NCI-H2171 treated with DMSO at 0.1 percent for 48 hours (cell line): ENCODE results near the gene MS4A18.
A peak's percentile ranks its signal among the peaks of the same experiment; 100 is the strongest.
"Not testable (repeated sequence)": the region's sequence is repeated elsewhere in the genome, so short reads cannot be mapped to it uniquely, and the experiment has no call there.

Experiments
- DNase-seq: peaks from one replicate; lab custom pipeline; 2025; lab: John Stamatoyannopoulos, UW

The MS4A18 gene

DNA sequence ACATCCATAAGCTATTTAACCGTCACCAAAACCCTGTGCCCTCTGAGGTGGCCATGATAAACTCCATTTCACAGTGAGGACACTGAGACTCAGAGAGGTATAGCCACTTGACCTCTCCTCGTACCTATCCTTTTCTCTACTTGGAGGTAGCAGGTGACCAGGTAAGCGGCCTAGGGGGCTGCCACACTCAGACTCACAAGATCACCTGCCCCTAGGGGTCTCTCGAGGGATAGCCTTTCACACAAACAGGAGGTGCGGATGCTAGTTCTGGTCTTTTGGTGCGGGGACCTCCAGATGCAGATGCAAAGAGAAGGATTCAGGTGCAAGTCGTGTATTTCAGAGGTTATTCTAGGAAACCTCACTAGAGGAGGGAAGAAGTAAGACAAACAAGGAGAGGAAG is 14.6 kb downstream of the MS4A18 start:
- DNase-seq: no peak

DNA sequence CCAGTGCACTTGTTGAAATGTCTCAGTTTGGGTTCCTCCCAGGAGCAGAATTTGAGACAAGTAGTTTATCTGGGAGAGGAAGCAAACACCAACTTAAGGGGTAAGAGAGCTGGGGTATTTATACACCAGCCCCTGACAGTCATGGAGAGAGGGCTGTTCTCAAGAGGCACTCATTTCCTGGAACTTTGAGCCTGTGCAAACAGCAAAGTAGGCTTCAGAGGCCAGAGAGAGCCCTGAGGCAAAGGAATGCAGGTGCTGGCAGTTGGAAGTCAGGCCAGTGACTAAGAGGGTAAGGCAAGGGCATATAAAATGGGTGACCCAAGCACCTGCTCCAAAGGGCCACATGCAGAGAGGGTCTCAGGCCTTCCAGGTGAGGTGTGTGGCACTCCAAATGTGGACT is 16.1 kb downstream of the MS4A18 start:
- DNase-seq: no peak

DNA sequence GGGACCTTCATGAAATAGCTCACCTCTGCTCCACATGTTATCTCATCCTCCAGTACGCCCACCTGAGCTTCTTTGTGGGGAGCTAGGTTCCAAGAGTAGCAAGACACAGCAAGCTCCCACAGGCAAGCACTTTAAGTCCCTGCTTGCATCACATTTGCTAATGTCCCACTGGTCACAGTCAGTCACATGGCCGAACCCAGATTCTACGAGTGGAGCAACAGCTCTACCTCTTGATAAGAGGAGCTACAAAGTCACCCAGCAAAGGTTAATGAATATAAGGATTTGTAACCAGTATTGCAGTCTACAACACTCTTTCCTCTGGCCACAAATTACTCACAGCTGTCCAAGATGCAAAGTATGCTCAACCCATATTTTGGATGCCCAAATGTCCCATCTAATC is 16.9 kb downstream of the MS4A18 start:
- DNase-seq: no peak

DNA sequence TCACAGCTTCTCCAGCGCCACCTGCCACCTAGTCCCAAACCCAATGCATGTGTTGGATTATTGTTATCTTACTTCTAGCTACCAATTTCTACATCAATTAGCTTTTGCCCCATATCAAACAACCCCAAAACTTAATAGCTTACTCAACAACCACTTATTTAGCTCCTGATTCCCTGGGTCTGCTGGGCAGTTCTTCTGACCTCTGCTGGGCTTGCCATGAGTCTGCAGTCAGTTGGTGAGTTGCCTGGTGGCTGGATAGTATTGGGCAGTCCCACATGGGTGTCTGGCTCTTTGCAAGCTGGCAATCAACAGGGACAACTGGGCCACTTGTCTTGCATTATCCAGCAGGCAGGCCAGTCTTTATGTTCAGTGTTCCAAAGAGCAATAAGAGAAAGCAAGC is 18.5 kb downstream of the MS4A18 start:
- DNase-seq: no peak

DNA sequence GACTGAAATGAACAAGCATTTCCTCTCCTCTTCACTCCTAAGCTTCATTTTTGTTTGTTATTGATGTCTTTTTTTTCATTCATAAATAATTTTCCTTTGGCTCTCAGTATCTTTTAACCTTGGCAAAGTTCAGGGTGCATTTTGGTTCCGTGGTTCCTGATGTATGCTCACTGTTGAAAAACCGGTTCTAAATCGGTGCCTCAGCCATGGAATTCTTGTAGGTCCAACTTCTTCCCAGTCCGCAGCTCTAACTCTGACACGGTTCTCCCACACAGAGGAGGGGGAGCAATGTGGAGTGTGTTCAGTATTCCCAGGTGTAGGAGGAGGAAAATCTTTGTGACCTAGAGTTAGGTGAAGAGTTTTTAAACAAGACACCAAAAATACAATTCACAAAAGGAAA is 19.6 kb downstream of the MS4A18 start:
- no peak for DNase-seq

DNA sequence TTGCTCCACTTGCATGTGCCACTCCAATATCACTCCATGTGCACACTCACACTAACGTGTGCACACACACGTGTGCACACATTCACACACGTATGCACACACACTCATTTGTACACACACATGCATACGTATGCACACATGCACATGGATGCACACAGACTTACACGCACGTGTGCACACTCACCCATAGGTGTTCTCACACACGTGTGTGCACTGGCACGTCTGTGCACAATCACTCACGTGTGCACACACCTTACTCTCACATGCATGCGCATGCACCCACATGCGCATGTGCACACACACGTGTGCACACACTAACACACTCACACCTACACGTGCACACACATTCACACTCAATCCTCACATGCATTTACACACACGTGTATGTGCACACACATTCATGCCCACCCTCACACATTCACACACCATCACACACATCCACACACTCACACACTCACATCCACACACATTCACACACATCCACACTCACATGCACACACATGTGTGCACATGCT is 22.9 kb downstream of the MS4A18 start:
- no peak for DNase-seq

DNA sequence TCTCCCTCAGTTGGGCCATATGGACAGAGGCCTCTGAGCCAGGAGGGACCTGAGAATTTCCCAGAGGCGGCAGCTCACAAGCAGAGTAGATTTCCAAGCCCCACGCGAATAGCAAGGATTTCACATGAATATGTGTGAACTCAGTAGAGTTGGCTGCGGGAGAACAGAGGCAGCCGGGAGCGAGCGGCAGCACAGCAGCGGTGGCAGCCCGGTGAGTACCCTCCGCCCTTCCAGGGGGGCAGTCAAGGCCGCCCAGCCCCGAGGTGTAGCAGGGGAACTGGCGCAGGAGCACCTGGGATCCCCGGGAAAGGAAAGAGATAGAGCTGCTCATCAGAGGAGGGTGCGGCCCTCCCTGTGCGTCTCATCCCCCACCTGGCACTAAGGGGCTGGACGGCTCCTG is 23.7 kb downstream of the MS4A18 start:
- no peak for DNase-seq

DNA sequence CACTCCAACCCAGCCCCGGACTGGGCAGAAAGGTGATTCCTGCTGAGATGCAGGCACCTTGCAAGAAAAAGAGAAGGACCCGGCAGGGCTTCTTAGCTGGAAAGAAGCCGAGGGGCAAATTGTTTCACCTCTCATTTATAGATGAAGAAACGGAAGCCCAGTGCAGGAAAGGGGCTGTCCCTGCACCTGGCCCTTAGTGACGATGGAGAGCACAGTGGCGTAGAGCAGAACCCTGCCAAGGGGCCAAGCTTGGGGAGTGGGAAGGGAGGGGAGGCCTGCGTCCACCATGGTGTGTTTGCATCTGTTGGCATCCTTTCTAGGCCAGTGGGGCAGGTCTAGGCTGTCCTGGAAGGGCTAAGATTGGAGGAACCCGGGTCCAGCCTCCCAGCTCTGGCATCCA is 24.3 kb downstream of the MS4A18 start:
- no peak for DNase-seq

DNA sequence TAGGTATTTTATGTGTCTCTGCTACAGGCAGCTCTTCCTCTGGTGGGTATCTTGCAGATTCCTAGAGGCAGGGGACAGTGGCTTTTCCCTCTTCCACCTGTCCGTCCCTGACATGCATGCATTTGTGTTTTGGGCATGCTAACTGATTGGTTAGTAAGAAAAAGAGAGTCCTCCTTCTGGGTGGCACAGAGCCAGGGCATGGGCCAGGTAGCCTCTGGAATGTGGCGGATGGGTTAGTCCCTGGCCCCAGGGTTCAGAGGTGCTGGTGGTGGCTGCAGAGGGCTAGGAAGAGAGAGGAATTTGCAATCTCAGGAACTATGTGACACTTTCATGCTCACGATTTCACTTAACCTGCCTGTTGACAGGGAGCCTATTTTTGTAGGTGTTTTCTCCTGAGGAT is 26.4 kb downstream of the MS4A18 start:
- DNase-seq: no peak

DNA sequence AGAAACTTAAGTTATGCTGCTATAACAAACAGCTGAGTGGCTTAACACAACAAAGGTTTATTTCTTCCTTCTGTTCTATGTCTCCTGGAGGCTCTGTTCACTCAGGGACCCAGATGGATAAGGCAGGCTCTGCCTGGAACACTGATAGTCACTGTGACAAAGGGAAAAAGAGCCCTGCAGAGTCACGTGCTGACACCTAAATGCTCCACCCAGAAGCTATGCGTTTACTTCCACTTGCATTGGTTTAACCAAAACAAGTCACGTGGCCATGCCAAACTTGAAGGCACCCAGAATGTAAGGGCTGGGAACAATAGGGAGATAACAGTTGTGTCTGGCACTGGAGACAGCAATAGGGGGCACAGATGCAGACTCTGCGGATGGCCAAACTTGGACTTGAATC is 28.8 kb downstream of the MS4A18 start:
- peak; percentile 7 for DNase-seq

DNA sequence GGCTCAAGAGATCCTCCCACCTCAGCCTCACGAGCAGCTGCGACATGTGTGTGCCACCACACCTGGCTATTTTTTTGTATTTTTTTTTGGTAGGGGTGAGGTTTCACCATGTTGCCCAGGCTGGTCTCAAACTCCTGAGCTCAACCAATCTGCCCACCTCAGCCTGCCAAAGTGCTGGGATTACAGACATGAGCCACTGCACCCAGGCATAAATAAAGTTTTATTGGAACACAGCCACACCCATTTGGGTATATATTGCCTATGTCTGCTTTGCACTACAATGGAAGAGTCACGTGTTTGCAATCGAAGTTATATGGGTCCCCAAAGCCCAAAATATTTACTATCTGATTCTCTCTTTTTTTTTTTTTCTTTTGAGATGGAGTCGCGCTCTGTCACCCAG is 30.4 kb downstream of the MS4A18 start:
- DNase-seq: no peak

DNA sequence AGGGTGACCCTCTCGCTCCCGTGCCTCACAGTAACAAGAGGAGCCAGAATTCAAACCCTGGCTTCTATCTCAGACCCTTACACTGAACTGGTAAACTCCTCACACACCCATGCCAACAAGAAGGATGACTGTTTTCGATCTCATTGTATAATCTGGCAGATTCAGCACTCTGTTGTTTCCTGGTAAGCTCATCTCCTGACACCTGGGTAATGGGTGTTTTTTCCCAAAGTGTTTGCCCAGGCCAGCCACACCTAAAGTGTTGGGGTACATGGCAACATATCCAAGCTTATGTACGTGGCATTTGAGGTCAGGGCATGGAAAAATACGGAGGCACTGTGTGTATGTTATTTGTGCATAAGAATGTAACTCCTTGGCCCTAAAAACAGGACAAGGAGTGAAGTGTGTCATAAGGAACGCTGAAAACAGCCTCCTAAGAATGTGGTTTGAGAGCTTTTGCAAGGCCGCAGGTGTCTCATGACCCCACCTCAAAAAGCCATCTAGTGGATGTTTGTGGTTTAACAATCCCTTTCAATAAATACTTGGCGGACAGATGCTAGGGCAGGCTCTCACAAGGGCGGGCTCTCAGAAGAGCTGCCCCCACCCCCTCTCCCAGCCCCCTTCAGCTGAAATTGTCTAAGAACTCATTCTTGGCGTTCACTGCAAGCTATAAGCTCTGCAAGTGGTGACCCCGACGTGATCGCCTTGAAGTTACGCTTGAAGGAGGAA is 31.9 kb downstream of the MS4A18 start, which contains the start of gene MS4A15:
TSS of gene MS4A15 (plus strand) at position 561 of the 726 bp plus-strand sequence. CDS start 6,867 bp downstream, outside the sequence.
- peak; percentile 38 for DNase-seq

DNA sequence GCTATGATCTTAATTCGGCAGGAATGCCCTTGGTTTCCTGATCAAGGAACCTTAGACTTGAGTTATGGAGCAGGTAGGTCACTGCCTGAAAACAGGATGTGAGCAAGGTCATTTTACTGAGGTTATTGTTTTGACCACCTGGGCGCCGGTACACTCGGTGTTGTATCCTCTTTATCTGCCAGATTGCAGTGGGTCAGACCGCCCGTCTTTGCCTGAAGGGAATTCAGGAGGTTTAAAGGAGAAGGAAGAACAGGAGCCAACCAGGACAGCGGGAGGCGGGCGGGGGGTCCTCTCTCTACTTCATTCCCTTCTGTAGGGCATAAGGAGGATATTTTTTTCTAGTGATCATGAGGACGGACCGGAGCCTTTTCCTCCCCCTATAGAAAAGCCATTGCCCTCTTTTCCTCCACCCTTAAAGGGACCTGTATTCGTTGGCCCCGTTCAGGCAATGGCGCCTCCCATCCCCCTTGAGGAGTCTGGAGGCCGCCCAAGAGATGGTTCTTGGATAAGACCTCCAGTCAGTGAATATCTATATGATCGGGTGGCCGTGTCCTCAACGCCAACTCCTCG is 32.8 kb downstream of the MS4A18 start:
- no peak for DNase-seq

DNA sequence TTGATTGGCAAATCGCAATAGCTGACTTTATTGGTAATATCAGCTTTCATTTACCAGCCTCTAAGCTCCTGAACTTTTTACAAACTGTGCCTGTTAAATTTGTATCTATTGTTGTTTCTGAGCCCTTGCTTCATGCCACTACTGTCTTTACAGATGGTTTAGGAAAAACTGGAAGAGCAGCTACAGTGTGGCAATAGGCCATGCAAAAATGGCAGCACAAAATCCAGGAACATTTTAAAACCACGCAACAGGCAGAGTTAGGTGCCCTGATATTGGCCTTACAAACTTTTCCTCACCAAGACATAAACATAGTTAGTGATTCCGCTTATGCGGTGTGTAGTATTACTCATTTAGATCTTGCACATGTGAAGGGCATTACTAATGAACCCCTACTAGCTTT is 34.2 kb downstream of the MS4A18 start:
- DNase-seq: not testable (repeated sequence)

DNA sequence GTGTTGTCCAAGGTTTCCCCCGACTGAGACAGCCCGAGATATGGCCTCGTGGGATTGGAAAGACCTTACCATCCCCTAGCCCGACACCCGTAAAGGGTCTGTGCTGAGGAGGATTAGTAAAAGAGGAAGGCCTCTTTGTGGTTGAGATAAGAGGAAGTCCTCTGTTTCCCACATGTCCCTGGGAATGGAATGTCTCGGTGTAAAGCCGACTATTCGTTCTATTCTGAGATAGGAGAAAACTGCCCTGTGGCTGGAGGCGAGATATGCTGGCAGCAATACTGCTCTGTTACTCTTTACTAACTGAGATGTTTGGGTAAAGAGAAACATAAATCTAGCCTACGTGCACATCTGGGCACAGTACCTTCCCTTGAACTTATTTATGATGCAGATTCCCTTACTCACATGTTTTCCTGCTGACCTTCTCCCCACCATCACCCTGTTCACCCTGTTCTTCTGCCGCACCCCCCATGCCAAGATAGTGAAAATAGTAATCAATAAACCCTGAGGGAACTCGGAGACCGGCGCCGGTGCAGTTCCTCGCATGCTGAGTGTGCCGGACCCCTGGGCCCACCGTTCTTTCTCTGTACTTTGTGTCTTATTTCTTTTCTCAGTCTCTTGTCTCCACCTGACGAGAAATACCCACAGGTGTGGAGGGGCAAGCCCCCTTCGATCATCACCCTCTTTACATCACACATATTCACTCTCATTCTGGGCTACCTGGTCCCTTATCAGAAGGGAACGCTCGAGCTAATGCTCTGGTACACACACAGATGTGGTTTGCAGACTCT is 35.1 kb downstream of the MS4A18 start:
- DNase-seq: not testable (repeated sequence)

DNA sequence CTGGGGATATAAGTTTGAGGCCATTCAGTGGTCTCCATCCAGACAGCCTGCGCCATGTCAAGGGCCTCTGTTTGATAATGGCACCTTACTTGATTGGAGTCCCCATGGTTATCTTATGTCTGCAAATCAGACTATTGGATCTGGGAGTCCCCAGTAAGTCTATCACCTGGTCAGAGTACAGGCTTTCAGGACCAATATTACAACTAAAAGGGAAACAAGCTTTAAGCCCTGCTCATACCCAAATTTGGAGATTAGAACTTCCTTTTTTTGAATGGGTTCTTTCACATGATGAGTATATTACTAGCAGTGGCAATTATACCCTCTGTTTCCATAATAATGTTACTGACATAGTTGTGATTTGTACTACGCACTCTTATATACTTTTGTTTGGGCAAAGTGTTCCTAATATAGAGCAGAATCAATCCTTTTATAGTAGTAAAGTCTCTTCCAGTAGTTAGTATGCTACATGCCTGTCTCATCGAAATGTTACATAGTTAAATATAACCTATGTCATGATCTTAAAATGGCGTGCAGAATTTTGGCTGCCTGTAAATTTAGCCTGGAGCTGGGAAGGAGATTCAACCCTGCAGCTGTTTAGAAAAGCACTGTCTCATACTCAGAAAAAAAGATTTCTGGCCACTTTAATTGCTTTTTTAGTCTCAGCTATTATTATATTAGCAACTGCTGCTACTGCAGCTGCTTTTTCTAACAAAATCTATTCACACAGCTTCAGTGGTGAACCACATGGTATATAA is 37.1 kb downstream of the MS4A18 start:
- DNase-seq: no peak

DNA sequence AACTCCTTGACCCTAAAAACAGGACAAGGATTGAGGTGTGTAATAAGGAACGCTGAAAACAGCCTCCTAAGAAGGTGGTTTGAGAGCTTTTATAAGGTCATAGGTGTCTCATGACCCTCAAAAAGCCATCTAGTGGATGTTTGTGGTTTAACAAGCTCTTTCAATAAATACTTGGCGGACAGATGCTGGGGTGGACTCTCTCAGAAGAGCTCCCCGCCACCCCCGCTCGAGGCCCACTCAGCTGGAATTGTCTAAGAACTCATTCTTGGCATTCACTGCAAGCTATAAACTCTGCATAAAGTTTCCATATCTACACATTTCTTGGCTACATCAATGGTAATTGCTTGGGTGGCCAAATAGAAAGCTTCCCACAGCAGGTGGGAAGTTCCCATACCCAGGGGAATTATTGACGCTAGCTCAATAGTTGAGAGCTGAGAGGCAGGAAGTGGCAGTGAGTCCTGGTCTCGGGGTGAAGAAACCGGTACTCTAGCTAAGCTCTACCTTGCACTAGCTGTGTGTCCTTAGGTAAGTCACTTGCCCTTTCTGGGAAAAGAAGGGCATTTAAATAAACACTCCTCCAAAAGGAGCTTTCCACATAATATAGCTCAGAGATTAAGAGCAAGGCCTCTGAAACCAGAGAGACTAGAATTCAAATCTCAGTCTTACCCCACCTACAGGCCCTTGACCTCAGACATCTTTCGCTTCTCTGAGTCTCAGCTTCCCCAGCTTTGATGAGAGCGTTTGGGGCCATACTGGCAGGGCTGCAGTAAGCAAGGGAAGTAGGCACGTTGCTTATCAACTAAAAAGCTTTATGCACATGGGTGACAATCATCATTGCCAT is 38.6 kb downstream of the MS4A18 start:
- DNase-seq: no peak

DNA sequence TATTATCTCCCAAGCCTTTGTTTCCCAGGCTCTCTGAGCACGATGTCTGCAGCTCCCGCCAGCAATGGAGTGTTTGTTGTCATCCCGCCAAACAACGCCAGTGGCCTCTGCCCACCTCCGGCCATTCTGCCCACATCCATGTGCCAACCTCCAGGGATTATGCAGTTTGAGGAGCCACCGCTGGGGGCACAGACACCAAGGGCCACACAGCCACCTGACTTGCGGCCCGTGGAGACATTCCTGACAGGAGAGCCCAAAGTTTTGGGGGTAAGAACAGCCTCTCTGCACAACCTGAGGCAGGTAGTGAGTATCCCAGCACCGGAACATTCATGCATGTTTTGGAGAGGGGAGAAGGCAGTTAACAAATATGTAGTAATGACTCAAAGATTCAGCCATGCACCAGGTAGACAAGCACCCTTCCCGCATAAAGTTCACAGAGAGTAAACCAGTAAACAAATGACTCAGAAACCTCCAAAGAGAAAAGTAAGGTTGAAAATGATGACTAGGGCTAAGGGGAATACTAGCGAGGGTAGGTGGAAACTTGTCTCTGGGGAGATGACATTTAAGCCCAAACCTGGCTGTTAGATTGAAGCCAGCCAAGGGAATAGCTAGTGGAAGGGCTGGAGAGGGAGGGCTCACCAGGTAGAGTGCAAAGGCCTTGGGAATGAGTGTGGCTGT is 39.3 kb downstream of the MS4A18 start:
- no peak for DNase-seq

DNA sequence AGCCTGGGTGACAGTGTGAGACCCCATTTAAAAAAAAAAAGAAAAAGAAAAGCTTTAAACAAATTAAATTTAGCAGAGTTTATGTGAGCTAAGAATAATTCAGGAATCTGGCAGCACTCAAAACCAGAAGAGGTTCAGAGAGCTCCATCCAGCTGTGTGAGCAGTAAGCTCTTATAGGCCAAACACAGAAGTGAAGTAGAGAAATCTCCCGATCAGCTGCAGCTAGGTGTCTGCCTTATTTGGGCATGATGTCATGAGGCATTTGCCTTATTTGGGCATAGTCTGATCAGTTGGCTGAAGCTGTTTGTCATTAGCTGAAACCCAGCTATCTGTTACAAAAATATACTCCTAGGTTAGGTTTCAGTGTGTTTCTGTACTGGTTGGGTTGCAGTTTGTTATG is 40.4 kb downstream of the MS4A18 start:
- peak; percentile 14 for DNase-seq

DNA sequence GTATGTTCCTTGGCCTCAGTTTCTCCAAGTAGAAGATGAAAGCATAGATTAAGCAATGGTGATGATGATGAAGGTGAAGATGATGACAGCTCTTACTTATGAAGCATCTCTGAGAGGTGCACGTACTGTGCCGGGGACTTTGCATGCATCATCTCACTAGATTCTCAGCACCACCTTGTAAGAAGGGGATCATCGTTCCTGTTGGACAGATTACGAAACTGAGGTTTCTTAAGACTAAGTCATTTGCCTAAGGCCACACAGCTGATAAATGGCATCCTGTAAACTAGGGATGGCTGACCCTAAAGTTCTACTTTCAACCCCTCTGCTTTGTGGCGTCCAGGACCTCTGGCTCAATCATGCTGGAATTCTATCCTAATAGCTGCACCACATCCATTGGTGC is 40.8 kb downstream of the MS4A18 start:
- no peak for DNase-seq

DNA sequence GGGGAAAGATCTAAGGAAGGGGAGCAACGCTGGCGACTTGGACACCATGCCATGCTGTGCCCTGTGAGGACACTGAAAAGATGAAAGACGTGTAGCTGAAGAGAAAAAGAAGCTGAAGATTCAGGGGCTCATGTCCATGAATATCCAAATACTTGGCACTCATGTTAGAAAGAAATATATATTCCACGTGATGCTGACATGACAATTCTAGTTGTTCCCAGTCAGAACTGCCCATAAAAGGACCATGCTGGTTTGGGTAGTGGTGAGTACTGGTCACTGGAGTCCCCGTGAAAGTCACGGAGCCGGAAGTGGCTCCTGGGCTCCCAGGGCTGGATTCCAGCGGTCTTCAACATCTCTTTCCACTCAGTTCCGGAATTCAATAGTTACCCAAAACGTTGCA is 42.0 kb downstream of the MS4A18 start:
- no peak for DNase-seq
